GM19455 (cell line): ENCODE measurements around the gene SLC25A51.
A peak's percentile ranks its signal among the peaks of the same experiment; 100 is the strongest.
"Not testable (repeated sequence)": the region's sequence is repeated elsewhere in the genome, so short reads cannot be mapped to it uniquely, and the experiment has no call there.

Experiments used
- ATAC-seq: cut with Tn5 transposase; IDR thresholded peaks from one replicate; pipeline ENCODE4 v1.9.1; 2021; ENCODE audit not compliant: unreplicated experiment

Gene SLC25A51

DNA sequence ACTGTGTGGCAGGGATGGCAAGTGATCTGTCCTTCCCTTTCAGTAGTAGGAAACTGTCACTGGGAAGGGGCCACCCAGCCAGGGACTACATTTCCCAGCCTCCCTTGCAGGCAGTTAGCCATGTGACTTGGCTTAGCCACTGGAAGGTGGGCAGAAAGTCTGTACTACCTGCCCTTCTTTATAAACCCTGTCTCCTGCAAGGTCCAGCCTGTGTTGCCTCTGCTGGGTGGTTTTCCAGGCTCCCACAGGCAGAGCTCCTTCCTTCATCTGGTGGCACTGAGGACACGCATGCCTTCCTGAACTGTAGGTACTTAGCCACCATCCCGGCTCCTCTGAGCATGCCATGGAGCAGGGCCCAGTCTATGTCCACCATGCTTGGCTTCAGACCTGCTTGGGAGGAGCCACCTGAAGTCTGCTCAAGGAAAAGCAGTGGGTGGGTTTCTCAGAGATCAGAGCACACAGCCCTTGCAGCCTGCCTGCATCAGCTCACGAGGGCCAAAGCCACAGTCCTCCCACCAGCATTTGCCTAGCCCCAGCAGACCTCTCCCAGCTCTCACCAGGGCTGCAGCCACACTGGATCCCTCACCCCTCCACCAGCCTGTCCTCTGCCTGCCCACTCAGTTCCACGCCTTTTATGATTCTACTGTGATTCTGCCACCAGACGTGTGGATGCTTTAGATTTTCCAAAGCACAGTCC is 16.7 kb upstream of the SLC25A51 start:
- ATAC-seq: peak; percentile 70

DNA sequence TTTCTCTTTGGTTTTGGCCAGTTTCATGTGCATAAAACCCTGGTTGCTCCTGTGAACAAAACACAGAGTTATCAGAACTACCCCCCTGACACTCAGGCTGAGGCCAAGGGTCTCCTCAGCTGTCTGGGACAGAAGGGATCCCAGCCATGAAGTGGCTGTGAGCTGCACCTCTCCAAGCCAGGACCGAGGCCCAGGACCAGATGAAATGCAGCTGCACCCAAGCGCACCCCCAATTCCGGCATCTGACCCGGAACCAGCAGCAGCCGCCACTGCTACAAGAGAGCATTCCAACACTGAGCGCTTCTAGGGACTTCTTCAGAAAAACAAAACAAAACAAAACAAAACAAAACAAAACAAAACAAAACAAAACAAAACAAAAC is 16.0 kb upstream of the SLC25A51 start:
- ATAC-seq: no peak

DNA sequence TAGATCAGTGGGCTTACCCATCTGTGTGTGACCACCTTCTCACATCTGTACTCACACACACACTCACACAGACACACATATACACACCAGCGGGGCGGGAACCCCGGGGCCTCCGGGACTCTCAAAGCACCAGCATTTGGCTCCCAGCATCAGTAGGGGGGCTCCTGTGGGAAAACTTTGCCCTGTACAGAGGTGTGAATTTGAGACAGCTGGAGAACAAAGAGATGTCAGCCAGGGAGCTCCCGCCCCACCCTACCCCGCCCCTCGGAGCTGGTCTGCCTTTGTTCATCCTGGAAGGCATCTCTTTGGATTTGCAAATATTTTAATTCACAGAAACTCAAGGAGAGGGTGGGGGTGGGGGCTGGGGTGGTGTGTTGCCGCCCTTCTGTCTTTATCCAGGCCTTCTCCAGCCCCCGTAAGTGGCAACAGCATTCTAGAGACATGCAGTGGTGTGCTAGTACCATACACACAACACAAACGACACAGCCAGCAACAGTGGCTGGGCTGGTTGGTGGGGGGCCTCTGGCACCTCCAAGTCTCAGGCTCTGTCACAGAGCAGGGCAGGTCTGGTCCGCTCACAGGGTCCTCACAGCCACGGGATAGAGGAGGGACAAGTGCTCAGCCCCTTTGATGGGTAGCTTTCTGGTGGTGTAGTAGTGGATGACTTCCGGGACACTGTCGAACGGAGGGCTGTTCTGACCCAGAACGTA is 15.5 kb upstream of the SLC25A51 start:
- ATAC-seq: no peak

DNA sequence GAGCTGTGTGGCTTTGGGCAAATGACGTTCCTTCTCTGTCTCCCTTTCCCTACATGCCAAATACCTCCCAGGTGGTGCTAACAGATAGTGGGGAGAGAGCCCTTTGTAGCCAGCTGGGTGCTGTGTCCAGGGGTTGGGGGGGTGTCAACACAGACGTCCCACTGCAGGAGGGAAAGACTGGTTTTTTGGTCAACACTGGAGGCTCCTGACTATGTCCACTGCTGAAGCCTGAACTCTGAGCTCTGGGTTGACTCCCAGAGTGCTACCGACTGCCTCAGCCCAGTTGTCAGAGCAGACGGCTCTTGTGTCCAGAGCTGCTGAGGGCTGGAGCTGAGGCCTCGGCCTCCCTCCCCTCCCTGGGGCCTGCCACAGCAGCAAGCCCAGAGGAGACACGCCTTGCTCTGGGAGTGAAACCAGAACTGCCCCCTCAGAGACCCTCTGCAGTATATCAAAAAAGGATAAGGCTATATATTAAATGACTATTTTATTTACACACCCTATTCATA is 14.8 kb upstream of the SLC25A51 start:
- ATAC-seq: no peak

DNA sequence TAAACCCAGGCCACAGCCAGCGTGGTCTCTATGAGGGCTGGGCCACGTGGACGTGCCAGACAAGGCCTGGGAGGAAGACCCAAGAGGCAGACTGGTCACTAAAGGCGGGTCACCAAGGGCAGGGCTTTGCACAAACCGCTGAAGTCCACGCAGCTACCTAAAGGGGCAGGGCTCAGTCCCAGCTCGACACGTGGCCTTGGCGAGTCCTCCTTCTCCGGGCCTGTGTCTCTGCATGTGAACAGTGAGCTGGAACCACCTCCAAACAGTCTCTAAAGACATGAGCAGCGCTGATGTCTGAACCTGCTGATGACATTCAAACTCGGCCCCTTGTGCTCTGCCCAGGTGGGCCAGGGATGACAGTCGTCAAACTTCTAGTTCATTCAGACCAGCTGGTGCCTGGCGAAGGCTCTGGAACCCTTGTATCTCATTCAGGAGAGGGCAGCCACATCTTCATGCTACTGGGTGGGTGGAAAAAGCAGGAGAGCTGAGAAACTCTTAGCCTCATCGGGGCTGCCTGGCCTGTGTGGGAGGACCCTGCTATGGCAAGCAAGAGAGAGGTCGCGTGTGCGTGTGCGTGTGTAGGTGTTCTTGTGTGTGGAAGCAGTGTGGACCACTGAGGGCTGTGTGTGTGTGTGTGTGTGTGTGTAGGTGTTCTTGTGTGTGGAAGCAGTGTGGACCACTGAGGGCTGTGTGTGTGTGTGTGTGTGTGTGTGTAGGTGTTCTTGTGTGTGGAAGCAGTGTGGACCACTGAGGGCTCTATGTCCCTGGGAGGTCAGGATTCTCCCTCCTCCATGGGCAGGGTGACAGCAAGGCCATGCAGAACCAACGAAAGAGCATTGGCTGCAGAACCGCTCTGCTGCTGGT is 14.1 kb upstream of the SLC25A51 start:
- ATAC-seq: no peak

DNA sequence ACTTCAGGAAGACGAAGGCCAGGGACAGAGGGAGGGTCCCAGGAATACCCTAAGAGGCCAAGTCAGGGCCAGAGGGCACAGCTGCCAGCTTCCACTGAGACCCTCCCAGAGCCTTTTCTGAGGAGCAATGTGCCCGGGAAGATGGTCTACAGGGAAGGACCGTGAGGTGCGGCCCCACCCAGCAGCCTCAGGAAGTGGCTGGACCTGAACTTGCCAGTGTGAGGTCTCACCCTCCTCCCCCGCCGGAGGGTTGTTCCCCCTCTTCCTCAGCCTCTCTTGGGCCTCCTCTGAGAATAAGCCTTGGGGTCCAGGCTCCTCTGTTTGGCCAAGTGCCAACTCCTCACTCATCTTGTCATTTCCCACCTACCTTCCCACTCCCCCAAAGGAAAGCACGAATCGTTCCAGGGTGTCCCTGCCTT is 13.4 kb upstream of the SLC25A51 start:
- no peak for ATAC-seq

DNA sequence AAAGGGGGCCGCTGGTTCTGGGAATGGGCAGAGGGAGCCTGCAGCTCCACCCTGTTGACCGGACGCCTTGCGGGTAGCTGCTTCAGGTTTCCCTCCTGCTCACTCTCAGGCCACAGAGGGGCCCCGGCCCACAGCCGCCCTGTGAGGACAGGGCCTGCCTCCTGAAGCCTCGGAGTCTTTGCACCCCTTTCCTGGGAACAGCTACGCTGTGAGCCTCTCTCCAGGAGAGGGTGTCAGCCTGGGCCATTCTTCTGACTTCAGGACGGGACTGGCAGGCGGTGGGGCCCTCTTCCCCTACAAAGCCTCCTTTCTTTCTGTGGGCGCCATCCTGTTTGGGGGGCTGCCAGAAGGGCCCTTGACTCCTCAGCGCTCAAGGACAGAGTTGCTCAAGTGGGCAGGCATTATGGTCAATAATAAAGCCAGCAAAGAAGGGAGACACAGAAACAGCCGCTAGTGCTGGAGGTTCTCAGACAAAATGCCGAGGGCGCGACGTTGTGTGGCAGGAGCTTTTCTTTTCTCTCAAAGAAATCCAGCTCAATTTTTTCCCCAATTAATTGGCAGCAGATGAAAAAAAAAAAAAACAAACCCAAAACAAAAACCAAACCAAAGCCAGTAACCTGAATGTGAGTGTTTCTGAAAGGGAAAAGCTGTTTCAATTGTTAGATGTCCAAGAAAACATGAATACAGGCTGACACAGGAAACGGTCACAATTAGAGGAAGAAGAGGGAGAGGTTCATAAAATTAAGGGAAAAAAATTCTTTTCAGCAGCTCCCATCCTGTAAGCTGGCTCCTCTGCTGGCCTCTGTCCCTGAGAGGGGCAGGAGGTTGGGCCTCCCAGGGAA is 12.8 kb upstream of the SLC25A51 start:
- no peak for ATAC-seq

DNA sequence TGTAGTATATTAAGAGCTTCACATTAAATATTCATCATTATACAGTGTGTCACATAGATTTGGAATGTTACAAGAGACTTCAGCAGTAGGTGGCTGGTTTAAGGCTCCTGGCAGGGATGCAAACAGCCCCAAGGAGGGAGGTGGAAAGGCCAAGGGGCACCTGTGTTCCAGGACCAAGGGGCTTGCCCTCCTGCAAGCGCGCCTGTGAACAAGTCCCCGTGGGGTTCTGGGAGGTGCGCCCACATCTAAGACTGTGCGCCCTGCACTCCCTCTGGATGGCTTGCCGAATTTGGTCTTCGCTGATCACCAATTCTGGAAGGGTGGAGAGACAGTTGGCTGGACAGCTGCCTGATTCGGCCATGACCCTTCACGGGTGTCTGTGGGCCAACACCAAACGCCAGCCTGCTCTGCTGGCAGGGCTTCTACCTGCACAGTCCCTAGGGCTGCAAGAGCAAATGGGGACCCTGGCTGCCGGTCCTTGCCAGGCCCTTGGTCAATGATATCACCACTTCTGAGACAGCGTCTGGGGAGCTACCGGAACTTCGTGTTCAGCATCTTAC is 12.1 kb upstream of the SLC25A51 start:
- no peak for ATAC-seq

DNA sequence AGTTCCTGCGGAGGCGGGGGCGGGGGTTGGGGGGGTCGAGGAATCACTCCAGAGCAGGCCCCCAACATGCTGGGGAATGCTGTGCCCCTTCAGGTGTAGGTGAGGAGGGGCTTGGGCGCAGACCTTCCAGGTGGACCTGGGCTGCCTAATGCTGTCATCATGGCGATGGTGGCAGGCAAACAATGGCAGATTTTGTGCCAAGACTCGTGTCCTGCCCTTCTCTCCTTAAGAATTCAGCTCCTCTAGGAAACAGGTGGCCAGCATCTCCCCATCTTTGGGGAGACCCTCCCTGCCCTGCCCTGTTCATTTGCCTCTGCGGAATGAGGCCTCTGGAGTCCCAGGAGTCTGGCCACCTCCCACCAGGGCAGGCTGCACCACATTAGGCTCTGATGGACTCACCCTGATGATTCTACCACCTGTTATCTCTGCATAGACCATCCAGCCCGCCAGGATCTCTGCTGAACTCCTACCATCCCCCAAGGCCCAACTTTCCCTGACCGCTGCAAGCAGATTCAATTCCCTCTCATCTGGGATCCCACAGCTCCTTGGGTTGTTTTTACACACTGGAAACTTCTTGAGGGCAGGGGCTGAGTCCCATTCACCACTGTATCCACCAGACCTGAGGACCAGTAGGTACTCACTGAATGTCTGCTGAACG is 10.9 kb upstream of the SLC25A51 start:
- no peak for ATAC-seq

DNA sequence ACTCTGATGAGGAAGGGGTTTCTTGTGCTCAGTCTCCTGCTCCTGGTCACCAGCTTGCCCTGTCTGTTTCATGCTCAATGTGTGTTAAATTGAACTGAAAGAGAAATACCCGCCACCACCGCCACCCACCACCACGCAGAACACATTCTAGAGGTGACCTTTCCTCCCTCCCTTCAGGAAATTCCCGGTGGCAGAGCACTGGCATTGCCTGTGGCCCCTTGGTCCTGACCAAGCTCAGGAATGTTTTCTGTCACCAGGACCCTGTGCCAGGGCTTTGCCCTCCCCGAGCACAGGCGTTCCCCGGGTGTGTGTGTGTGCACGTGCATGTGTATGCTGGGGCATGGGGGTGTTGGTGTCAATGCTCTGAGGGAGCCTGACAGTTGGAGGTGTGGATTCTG is 10.2 kb upstream of the SLC25A51 start:
- no peak for ATAC-seq

DNA sequence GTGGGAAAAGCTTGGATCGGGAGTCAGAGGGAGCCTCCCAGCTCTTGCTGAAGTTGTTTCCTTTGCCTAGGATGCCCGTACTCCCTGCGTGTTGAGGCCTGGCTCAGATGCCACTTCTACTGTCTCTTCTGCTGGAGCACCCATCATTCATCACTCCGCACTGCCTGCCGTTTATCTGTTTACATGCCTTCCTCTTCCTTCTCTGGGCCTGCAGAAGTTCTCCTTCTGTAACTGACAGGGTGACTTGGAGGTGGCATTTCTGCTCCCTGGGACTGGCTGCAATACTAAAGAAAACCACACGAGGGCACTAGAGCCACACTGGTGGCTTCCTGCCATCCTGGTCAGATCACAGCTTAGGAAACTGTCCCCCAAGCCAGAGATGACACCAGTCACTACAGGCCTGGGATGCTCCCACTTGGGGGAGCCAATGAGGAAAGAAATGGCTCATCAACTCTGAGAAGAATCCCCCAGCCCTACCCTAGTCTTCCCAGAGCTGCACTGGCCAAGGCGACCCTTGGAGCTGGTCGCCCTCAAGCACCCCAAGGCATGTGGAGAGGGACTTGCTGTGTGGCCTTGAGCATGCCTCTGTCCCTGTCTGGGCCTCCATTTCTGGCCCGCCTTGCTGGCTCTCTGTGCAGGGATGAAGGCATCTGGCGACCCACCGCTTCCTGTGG is 9.7 kb upstream of the SLC25A51 start:
- peak; percentile 64 for ATAC-seq

DNA sequence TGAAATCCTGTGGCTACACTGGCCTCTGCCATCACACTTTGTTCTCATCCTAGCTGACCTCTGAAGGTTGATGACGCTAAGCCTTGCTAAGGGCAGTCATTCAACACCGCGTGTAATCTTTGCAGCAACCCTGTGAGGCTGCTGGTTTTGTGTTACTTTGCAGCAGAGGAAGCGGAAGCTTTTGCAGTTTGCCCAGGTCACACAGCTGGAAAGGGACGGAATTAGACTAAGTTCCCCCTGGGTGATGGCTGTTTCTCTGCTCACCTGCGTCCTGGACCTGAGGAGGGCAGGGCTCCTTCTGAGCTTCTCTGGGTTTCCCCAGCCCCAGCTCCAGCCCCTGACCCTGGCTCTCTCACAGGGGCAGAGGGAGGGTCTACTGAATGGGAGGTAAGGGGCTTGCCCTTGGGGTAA is 7.3 kb upstream of the SLC25A51 start:
- ATAC-seq: no peak

DNA sequence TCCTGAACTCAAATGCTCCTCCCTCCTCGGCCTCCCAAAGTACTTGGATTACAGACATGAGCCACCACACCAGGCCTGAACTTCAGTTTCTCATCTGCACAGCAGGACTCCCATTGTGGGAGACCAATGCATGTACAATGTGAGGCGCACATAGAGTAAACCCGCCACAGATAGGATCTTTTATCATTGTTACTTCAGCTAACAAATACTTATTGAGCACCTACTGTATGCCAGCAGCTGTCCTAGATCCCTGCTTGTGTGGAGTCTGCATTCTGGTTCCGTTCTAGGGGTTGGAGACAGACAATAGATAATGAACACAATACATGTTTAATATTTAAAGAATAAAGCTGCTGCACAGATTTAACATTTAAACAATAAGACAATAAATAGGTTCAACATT is 6.3 kb upstream of the SLC25A51 start:
- no peak for ATAC-seq

DNA sequence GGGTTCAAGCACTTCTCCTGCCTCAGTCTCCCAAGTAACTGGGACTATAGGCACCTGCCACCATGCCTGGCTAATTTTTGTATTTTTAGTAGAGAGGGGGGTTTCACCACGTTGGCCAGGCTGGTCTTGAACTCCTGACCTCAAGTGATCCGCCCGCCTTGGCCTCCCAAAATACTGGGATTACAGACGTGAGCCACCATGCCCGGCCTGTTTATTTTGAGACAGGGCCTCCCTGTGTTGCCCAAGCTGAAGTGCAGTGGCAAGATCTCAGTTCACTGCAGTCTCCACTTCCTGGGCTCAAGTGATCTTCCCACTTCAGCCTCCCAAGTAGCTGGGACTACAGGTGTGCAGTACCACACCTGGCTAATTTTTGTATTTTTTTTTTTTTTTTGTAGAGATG is 5.9 kb upstream of the SLC25A51 start:
- ATAC-seq: not testable (repeated sequence)

DNA sequence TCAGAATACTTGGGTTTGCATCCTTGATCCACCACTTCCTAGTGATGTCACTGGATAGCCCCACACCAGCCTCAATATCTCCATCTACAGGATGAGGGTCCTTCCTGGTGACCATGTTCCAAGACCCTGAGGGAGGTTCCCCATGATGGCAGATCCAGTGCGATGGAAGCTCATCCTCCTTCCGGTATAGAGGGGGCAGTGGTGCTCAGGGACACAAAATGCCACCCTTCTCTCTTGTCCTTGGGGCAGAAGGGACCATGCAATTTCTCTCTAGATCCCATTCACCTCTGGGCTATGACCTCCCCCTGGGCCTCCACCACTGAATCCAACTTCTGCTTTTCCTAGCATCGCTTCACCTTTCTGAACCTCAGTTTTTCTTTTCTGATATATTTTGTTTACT is 5.4 kb upstream of the SLC25A51 start:
- no peak for ATAC-seq

DNA sequence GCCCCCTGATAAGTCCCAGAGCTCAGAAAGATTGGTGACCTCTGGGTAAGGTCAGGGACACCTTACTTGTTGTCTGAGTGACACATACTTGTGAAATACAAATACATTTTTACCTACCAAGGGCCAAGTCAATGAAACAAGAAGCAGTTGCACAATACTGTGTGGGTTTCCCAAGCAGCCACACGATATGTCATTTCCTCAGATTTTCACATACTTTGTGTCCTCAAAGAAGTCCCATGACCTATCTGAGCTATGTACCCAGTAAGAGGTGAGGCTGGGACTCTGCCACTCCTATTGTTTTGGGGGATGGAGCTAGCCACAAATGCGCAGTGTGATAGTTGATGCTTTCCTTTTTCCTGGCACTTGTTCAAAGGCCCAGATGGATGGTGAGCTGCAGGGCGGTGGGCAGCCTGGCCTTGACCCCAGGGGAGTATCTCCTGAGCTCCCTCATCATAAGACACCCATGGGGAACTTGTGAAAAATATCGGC is 4.8 kb upstream of the SLC25A51 start:
- ATAC-seq: no peak

DNA sequence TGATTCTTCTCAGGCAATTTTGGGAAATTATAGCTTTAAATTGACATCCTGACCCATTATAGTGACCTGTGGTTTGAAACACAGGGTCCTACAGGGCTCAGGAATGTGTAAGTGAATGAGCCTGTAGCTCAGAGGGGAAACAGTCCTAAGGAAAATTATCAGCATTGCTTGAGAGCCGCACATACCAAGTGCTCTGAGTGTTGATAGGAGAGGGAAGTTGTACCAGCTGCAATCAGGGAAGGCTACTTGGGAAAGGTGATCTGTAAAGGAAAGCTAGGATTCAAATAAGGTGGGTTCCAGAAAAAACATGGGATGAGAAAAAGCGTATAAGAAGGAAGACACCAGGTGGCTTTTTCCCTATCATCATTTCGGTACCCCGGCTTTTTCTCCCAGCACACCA is 4.4 kb upstream of the SLC25A51 start:
- no peak for ATAC-seq

DNA sequence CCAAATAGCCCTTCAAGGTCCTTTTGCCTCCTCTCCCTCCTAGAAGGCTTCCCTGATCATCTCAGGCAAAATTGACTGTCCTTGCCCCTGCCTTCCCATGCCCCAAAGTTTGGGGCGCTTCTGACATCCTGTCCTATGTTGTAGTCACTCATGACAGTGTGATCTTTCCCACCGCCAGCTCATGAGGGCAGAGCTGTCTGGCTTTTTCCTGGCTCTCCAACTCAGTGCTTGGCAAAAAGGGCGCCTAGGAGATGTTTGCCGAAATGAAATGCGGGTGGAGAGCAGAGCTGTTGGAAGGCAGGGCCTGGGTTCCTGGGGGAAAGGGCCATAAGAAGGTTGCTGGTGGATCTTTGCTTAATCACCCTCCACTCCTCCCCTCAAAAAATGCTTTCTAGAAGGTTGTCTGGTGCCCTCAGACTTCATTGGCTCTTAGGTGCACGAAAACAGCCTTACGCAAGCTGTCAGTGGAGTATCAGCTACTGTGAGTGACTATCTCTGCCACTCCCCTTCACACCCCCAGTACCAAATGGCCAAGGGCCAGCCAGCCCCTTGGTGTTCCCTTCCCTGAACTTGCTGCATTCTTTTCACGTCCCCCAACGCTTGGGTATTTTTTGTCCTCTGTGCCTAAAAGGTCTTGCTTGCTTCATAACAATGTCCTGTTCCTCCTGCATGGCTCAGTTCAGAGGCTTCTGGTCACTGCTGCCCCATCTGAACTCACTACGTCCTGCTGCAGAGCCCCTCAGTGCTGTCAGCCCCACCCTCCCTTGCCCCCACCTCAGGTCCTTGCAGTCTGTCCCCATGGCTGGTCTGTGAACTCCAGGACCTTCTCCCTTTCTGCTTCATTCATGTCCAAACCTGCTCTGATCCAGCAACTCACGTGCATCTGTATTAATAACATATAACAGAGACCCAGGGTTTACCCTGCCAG is 2.6 kb upstream of the SLC25A51 start:
- no peak for ATAC-seq
